PC-3 (cell line): ENCODE results near the gene SEMA5A.

Experiments
- CTCF ChIP-seq: fragments of 300-600 bp; sonication (generic); conservative IDR thresholded peaks from 2 replicates; pipeline ENCODE4 v1.5.1; 2017; ENCODE audit warnings: antibody characterized with exemption, low read depth, mild to moderate bottlenecking, low read length
- EZH2 ChIP-seq: fragments of 300-600 bp; sonication (generic); IDR thresholded peaks from one replicate; pipeline ENCODE4 v1.6.1; 2017; ENCODE audit warnings: antibody characterized with exemption, mild to moderate bottlenecking, low read length; ENCODE audit not compliant: unreplicated experiment
- EZH2phosphoT487 ChIP-seq: fragments of 300-600 bp; sonication (generic); IDR thresholded peaks from 2 replicates; pipeline ENCODE4 v1.6.1; 2018; ENCODE audit warnings: mild to moderate bottlenecking, antibody characterized with exemption, low read length, borderline replicate concordance

- TF ChIP-seq CTCF, result no peak
- no peak for TF ChIP-seq EZH2
- no peak for TF ChIP-seq EZH2phosphoT487
These were observed 164.4 kb downstream of the SEMA5A start for GRCh38 chr5:9381464-9381863.
